Activated CD4-positive, CD25-positive, alpha-beta regulatory T cell treated with anti-CD3 and anti-CD28 coated beads, Interleukin-2, amount 50 U/mL, for 72 hours (primary cell): ENCODE results near the gene MOB1B.
"Not testable (repeated sequence)": the region's sequence is repeated elsewhere in the genome, so short reads cannot be mapped to it uniquely, and the experiment has no call there.

Experiments used
- DNase-seq: peaks from one replicate; pipeline ENCODE4 v3.0.0; 2021

MOB1B gene

GRCh38 chr4:70958681-70959080 is 56.5 kb downstream of the MOB1B start:
- DNase-seq = no peak

GRCh38 chr4:70969076-70969475 is 66.9 kb downstream of the MOB1B start:
- no peak for DNase-seq

DNA sequence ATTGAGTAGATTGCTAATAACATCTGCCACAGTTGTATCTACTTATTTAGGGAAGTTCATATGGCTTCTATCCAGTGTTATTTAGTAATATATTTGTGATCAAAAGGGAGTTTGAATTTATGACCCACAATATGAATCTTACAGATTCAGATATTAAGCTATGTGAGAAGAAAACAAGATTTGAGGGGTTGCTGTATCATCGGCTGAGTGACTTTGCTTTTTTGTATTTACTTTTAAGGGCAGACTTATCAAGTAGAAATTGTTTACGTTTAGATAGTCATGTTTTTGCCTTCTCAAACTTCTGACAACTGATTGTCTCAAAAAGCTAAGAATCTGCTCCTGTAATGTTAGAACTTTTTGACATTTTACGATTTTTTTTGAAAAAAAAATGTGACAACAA is 74.1 kb downstream of the MOB1B start:
- no peak for DNase-seq

GRCh38 chr4:70979445-70980008 is 77.4 kb downstream of the MOB1B start:
- no peak for DNase-seq

DNA sequence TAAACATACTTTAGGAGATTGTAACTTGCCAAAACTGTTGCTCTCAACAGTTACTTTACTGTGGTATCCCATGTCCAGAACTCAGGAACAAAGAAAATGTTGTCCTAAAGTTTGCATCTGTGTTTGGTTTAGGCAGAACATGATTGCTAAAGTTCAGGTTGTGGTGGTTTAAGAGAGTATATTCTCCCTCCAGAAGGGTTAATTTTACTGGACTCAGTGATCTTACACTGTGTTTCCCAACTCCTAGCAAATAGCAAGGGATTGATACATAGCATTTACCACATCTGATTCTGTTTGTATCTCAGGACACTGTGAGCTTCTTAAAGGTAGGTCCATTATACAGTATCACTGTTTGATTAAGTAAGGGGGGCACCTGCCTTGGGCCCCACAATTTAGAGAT is 78.0 kb downstream of the MOB1B start:
- DNase-seq = no peak

DNA sequence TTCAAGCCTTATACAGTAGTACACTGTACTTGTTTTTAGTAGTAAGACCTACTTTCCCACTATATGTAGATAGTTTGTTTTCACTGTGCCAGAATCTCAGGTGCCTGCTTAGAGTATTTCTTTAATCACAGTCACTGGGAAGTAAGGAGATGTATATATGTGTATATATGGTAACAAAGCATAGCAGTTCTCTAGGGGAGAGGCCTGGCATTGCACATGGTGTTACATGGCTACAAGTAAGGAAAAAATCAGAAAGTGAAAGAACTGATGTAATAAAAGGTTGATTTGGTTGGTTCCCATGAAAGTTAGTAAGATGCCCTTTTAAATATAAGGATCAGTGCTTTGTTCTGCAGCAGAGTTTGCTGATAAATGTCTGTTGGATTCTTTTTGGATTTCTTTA is 81.9 kb downstream of the MOB1B start:
- no peak for DNase-seq

DNA sequence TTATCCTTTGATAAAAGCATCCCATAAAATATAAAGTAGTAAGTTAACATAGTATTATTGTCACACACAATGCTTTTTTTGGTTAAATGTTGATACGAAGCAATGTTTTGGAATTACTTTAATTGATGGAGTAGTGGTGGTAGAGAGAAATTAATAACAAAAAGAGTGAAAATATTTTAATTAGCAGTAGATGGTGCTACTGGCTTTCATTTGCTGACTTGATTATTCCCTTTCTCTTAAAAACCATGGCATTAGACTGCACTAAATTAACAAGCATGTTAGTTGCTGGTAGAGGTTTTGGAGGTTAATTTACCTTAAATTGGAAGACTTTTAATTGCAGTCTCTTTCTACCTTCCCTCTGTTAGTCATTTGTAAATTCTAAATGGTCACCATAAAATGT is 82.4 kb downstream of the MOB1B start:
- DNase-seq = no peak

- no peak for DNase-seq
These were observed 89.4 kb downstream of the MOB1B start for GRCh38 chr4:70991596-70991995.

- DNase-seq = no peak
These were observed 90.3 kb downstream of the MOB1B start for GRCh38 chr4:70992391-70992881.

DNA sequence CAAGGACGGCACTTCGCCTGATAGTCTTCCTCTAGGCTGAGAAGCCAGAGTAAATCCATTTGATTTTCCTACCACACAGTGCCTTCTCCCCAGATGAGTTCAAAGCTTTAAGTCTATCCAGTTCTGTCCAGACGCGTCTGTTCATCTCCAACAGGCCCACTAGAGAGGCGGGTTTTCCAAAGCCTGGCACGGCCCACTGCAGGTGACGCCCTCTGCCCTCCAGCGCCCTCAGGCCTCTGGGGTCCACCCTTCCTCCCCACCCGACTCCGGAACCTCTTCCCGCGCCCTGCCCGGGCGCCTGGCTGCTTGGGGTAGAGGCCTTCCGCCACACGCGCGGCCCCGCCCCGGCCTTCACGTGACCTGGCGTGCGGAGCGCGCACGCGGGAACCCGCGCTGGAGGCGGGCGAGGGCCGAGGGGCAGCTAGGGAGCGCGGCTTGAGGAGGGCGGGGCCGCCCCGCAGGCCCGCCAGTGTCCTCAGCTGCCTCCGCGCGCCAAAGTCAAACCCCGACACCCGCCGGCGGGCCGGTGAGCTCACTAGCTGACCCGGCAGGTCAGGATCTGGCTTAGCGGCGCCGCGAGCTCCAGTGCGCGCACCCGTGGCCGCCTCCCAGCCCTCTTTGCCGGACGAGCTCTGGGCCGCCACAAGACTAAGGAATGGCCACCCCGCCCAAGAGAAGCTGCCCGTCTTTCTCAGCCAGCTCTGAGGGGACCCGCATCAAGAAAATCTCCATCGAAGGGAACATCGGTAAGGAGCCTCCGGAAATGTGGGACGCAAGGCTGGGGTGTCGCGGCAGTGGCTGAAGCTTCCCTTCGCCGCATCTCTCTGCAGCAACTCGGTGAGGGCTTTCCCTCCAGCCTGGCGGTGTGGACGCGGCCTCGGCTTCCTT is 91.3 kb downstream of the MOB1B start, which contains the start of gene DCK:
TSS of gene DCK (plus strand) at position 469 of the 888 bp plus-strand sequence. CDS start at position 656, 187 bp downstream.
- peak; percentile 92 for DNase-seq

DNA sequence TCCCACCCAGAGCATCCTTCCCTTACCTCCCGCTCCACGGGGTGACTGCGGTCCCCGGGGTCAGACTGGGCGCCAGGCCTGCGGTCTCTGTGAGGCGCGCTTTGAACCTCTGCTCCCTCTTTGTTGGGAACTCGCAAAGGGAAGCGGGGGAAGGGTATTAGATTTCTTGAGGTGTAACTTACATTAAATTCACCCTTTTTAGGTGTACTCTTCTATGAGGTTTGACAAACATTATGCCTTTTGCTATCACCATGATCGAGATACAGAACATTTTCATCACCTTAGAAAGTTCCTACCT is 91.8 kb downstream of the MOB1B start:
- DNase-seq = no peak

- DNase-seq = no peak
These were observed 92.4 kb downstream of the MOB1B start for GRCh38 chr4:70994387-70995099.

DNA sequence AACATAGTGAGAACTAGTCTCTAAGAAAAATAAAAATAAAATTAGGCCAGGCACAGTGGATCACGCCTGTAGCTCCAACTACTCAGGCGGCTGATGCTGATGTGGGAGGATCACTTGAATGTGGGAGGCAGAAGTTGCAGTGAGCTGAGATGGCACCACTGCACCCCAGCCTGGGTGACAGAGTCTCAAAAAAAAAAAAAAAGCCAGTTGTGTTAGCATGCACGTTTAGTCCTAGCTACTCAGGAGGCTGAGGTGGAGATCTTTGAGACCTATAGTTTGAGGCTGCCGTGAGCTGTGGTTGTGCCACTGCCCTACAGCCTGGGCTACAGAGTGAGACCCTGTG is 93.8 kb downstream of the MOB1B start:
- no peak for DNase-seq

DNA sequence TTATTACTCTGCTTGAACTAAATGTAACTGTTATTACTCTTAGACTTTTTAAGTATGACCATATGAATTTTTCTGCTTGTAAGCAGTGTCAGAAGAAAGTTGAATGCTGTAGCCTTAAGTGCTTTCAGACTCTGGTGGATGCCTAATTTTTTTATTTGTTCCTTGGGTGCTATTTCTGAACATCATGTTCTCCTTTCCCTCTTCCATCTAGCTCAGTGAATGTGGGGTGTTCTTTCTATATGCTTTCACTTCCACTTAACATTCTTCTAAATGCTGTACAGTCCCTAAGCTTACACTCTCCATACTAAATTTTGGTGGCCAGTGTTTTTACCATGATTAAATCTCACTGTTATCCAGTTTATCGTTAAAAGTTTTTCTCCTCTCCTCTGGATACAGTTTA is 94.9 kb downstream of the MOB1B start:
- DNase-seq = no peak

GRCh38 chr4:70997546-70997945 is 95.4 kb downstream of the MOB1B start:
- DNase-seq = no peak

DNA sequence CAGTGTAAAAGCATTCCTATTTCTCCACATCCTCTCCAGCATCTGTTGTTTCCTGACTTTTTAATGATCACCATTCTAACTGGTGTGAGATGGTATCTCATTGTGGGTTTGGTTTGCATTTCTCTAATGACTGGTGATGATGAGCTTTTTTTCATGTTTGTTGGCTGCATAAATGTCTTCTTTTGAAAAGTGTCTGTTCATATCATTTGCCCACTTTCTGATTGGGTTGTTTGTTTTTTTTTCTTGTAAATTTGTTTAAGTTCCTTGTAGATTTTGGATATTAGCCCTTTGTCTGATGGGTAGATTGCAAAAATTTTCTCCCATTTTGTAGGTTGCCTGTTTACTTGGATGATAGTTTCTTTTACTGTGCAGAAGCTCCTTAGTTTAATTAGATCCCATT is 97.5 kb downstream of the MOB1B start:
- not testable (repeated sequence) for DNase-seq

DNA sequence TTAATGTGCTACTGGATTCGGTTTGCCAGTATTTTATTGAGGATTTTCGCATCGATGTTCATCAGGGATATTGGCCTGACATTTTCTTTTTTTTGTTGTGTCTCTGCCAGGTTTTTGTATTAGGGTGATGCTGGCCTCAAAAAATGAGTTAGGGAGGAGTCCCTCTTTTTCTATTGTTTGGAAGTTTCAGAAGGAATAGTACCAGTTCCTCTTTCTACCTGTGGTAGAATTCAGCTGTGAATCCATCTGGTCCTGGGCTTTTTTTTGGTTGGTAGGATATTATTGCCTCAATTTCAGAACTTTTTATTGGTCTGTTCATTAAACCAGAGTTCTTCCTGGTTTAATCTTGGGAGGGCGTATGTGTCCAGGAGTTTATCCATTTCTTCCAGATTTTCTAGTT is 99.2 kb downstream of the MOB1B start:
- DNase-seq = not testable (repeated sequence)

- DNase-seq = peak; percentile 49
These were observed 102.2 kb downstream of the MOB1B start for GRCh38 chr4:71004281-71004851.

- not testable (repeated sequence) for DNase-seq
These were observed 102.9 kb downstream of the MOB1B start for GRCh38 chr4:71005025-71005424.

DNA sequence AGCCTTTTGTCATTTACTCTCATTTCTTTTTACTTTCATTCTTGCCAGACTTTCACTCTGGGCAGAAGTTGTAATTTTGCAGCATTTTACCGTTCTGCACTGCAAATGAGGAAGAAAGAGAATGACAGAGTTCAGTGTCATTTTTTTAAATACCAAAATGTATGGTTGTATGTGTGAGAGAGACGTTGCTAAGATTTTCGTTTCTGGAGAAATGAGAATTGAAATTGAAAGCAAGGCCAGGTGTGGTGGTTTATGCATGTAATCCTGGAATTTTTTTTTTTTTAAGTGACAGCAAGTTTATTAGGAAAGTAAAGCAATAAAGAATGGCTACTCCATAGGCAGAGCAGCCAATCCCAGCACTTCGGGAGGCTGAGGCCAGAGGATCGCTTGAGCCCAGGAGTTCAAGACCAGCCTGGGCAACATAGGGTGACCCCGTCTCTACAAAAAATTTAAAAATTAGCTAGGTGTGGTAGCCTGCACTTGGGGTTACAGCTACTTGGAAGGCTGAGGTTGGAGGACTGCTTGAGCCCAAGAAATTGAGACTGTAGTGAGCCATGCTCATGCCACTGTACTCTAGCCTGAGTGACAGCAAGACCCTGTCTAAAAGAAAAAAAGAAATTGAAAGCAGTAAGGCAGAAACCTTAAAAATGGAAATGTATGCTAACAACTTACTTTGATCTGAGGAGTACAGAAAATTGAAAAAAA is 104.2 kb downstream of the MOB1B start:
- no peak for DNase-seq

GRCh38 chr4:71008196-71008595 is 106.0 kb downstream of the MOB1B start:
- DNase-seq = no peak

- DNase-seq = no peak
These were observed 106.9 kb downstream of the MOB1B start for GRCh38 chr4:71009086-71009485.
